IMR-90 (cell line): ENCODE measurements around the gene TRIM41. TPM values are rescaled to one million over a fixed set of nuclear protein-coding genes. Genes with fewer than 3 reads are reported as not detected.

Source experiments
- ATAC-seq: fragments of 200-7000 bp; cut with Tn5 transposase; 2 replicates; pipeline ENCODE4 v1.9.1; 2020; ENCODE audit warnings: low read depth, mild to moderate bottlenecking, moderate library complexity
- BruUV-seq: library from RNA; stranded (reverse); fragments of 400-500 nt; replicated peaks from 2 replicates; lab custom pipeline; 2021; lab: Mats Ljungman, UMichigan
- CTCF ChIA-PET: fragments of 300-600 bp; formaldehyde crosslinking; extraction: SDS; loops from one replicate; lab custom pipeline; 2021; ENCODE audit warnings: antibody characterized with exemption; lab: Yijun Ruan, JAX
- POLR2A ChIA-PET: fragments of 300-600 bp; sonication (Branson Sonifier 250); formaldehyde crosslinking; loops from one replicate; lab custom pipeline; 2022; ENCODE audit warnings: antibody characterized with exemption; ENCODE audit not compliant: unreplicated experiment; lab: Charles Lee
- DNase-seq: peaks from one replicate; pipeline ENCODE4 v3.0.0; 2013
- H2AFZ ChIP-seq: replicated peaks from 2 replicates; pipeline ENCODE3; 2013; ENCODE audit warnings: low read length, mild to moderate bottlenecking; ENCODE audit not compliant: poor library complexity
- H2AK5ac ChIP-seq: 2 replicates; pipeline ENCODE4 v1.6.1; 2013; ENCODE audit warnings: low read depth, low read length, inconsistent platforms
- H2AK9ac ChIP-seq: replicated peaks from 2 replicates; pipeline ENCODE3; 2013; ENCODE audit warnings: mild to moderate bottlenecking, low read depth, low read length, moderate library complexity; ENCODE audit not compliant: poor library complexity
- H2BK120ac ChIP-seq: 2 replicates; pipeline ENCODE4 v1.6.1; 2013; ENCODE audit warnings: low read depth, low read length, inconsistent platforms
- H2BK15ac ChIP-seq: 3 replicates; pipeline ENCODE4 v1.6.1; 2013; ENCODE audit warnings: low read depth, low read length, inconsistent platforms
- H2BK20ac ChIP-seq: 2 replicates; pipeline ENCODE4 v1.6.1; 2013; ENCODE audit warnings: low read depth, mild to moderate bottlenecking, inconsistent platforms, low read length, moderate library complexity
- H2BK5ac ChIP-seq: 2 replicates; pipeline ENCODE4 v1.6.1; 2013; ENCODE audit warnings: mild to moderate bottlenecking, low read depth, low read length, inconsistent platforms; ENCODE audit not compliant: poor library complexity, severe bottlenecking
- H3K14ac ChIP-seq: replicated peaks from 2 replicates; pipeline ENCODE4 v1.6.1; 2013; ENCODE audit warnings: low read depth, low read length, inconsistent platforms
- H3K18ac ChIP-seq: 2 replicates; pipeline ENCODE4 v1.6.1; 2013; ENCODE audit warnings: low read depth, low read length, control low read depth
- H3K23ac ChIP-seq: 2 replicates; pipeline ENCODE4 v1.6.1; 2013; ENCODE audit warnings: low read depth, low read length, inconsistent platforms
- H3K27ac ChIP-seq: 2 replicates; pipeline ENCODE4 v1.5.1; 2013; ENCODE audit warnings: mild to moderate bottlenecking, control low read depth, low read length; ENCODE audit not compliant: insufficient read depth
- H3K27me3 ChIP-seq: 2 replicates; pipeline ENCODE4 v1.6.1; 2013; ENCODE audit warnings: low read length; ENCODE audit not compliant: control insufficient read depth, insufficient read depth
- H3K36me3 ChIP-seq: 2 replicates; pipeline ENCODE4 v1.6.1; 2013; ENCODE audit warnings: low read length, mixed read lengths; ENCODE audit not compliant: control insufficient read depth, insufficient read depth
- H3K4ac ChIP-seq: 2 replicates; pipeline ENCODE4 v1.6.1; 2013; ENCODE audit warnings: low read depth, low read length, inconsistent platforms
- H3K4me1 ChIP-seq: 2 replicates; pipeline ENCODE4 v1.6.1; 2013; ENCODE audit warnings: low read length, mixed read lengths; ENCODE audit not compliant: control insufficient read depth, insufficient read depth
- H3K4me2 ChIP-seq: 2 replicates; pipeline ENCODE4 v1.6.1; 2013; ENCODE audit warnings: low read depth, mild to moderate bottlenecking, control low read depth, low read length, moderate library complexity
- H3K4me3 ChIP-seq: 2 replicates; pipeline ENCODE4 v1.5.1; 2013; ENCODE audit warnings: low read depth, mild to moderate bottlenecking, control low read depth, low read length, moderate library complexity; ENCODE audit not compliant: insufficient read depth
- H3K56ac ChIP-seq: 2 replicates; pipeline ENCODE4 v1.6.1; 2013; ENCODE audit warnings: low read length, inconsistent platforms; ENCODE audit not compliant: insufficient read depth; ENCODE audit errors: extremely low read depth
- H3K79me1 ChIP-seq, 2 experiments: 2 replicates each; pipeline ENCODE4 v1.6.1; 2013; ENCODE audit warnings: low read length in 2 of 2, inconsistent platforms in 1 of 2, low read depth in 1 of 2
- H3K9ac ChIP-seq: 2 replicates; pipeline ENCODE4 v1.6.1; 2013; ENCODE audit warnings: low read depth, low read length, control low read depth
- H3K9me1 ChIP-seq: 2 replicates; pipeline ENCODE4 v1.6.1; 2013; ENCODE audit warnings: low read length, inconsistent platforms; ENCODE audit not compliant: insufficient read depth
- H3K9me3 ChIP-seq: 2 replicates; pipeline ENCODE4 v1.6.1; 2013; ENCODE audit warnings: low read length; ENCODE audit not compliant: control insufficient read depth, insufficient read depth
- H4K20me1 ChIP-seq: 2 replicates; pipeline ENCODE4 v1.6.1; 2013; ENCODE audit warnings: low read length, inconsistent platforms; ENCODE audit not compliant: insufficient read depth
- H4K5ac ChIP-seq: 2 replicates; pipeline ENCODE4 v1.6.1; 2013; ENCODE audit warnings: mild to moderate bottlenecking, low read depth, low read length, control low read depth
- H4K8ac ChIP-seq, 2 experiments: 2 replicates each; pipeline ENCODE4 v1.6.1; 2013; ENCODE audit warnings: low read depth in 2 of 2, low read length in 2 of 2, control low read depth in 1 of 2, inconsistent platforms in 1 of 2
- H4K91ac ChIP-seq: 2 replicates; pipeline ENCODE4 v1.6.1; 2013; ENCODE audit warnings: low read depth, low read length, inconsistent platforms; ENCODE audit not compliant: insufficient read depth
- BHLHE40 ChIP-seq: fragments of 150-350 bp; IDR thresholded peaks from 2 replicates; pipeline ENCODE4 v1.6.1; 2016; ENCODE audit warnings: mild to moderate bottlenecking, low read depth, low read length
- CEBPB ChIP-seq: IDR thresholded peaks from 2 replicates; pipeline ENCODE4 v1.6.1; 2012; ENCODE audit warnings: low read depth, low read length, improper control_type of control experiment
- CHD1 ChIP-seq: IDR thresholded peaks from 2 replicates; pipeline ENCODE4 v1.6.1; 2012; ENCODE audit warnings: low read depth, low read length, improper control_type of control experiment
- CTCF ChIP-seq: conservative IDR thresholded peaks from 2 replicates; pipeline ENCODE4 v1.5.1; 2012; ENCODE audit warnings: mild to moderate bottlenecking, low read depth, low read length, improper control_type of control experiment
- FOS ChIP-seq: fragments of 150-350 bp; IDR thresholded peaks from 2 replicates; pipeline ENCODE4 v1.6.1; 2016; ENCODE audit warnings: low read depth, low read length
- MAFK ChIP-seq: IDR thresholded peaks from 2 replicates; pipeline ENCODE4 v1.6.1; 2012; ENCODE audit warnings: low read depth, low read length, improper control_type of control experiment
- MAZ ChIP-seq: IDR thresholded peaks from 2 replicates; pipeline ENCODE4 v1.6.1; 2012; ENCODE audit warnings: low read depth, mild to moderate bottlenecking, low read length, improper control_type of control experiment, moderate library complexity, borderline replicate concordance
- MXI1 ChIP-seq: IDR thresholded peaks from 2 replicates; pipeline ENCODE4 v1.6.1; 2012; ENCODE audit warnings: low read depth, mild to moderate bottlenecking, low read length, moderate library complexity, borderline replicate concordance
- NFE2L2 ChIP-seq: fragments of 150-350 bp; IDR thresholded peaks from 2 replicates; pipeline ENCODE4 v1.6.1; 2016; ENCODE audit warnings: low read depth, mild to moderate bottlenecking, low read length
- POLR2A ChIP-seq: IDR thresholded peaks from 2 replicates; pipeline ENCODE4 v1.6.1; 2012; ENCODE audit warnings: mild to moderate bottlenecking, low read depth, low read length
- RAD21 ChIP-seq: IDR thresholded peaks from 2 replicates; pipeline ENCODE4 v1.6.1; 2012; ENCODE audit warnings: low read length, improper control_type of control experiment
- RFX5 ChIP-seq: IDR thresholded peaks from 2 replicates; pipeline ENCODE4 v1.8.0; 2012; ENCODE audit warnings: low read depth, mild to moderate bottlenecking, low read length, moderate library complexity
- SMC3 ChIP-seq: fragments of 150-350 bp; IDR thresholded peaks from 2 replicates; pipeline ENCODE4 v1.6.1; 2016; ENCODE audit warnings: low read depth, mild to moderate bottlenecking, antibody characterized with exemption, low read length, moderate library complexity
- USF2 ChIP-seq: fragments of 150-350 bp; IDR thresholded peaks from 2 replicates; pipeline ENCODE4 v1.6.1; 2017; ENCODE audit warnings: mild to moderate bottlenecking, antibody characterized with exemption, low read length, low read depth
- WGBS, 2 experiments: methylation state at CpG; one replicate each; pipeline versions ENCODE4 v1.1.5 to v1.1.7; 2013; ENCODE audit warnings: missing lambda C conversion rate in 2 of 2; ENCODE audit not compliant: insufficient read length in 1 of 2; ENCODE audit errors: extremely low coverage in 2 of 2; 5-methylcytosine and 5-hydroxymethylcytosine counted together
- dilution Hi-C: fragments of 300-500 bp; cut with HindIII; formaldehyde crosslinking; loops from one replicate; pipeline ENCODE4 v1.14.3; 2018; ENCODE audit warnings: low sequenced_read_pairs; ENCODE audit not compliant: unreplicated experiment
- in situ Hi-C: fragments of 300-500 bp; cut with MboI; formaldehyde crosslinking; loops from 3 replicates; pipeline ENCODE4 v1.14.3; 2019; ENCODE audit warnings: low sequenced_read_pairs, inconsistent platforms, mixed read lengths
- intact Hi-C: fragments of 100-400 bp; cut with micrococcal nuclease; formaldehyde crosslinking; loops from 2 replicates; pipeline ENCODE4 v1.10.0; 2022
- polyA plus RNA-seq, 3 experiments: library from polyadenylated mRNA; depleted of rRNA; stranded (reverse); fragments of >200 nt; gene quantifications; 2 replicates each; pipeline ENCODE4 v1.2.3, GENCODE V29; 2012; ENCODE audit warnings: low replicate concordance in 1 of 3
- total RNA-seq: library from RNA; depleted of rRNA; stranded (reverse); fragments of >200 nt; gene quantifications from 2 replicates; pipeline ENCODE4 v1.2.3, GENCODE V29; 2012
- TF ChIP-seq, protein P1 (sequence below): fragments of 150-350 bp; IDR thresholded peaks from 2 replicates; pipeline ENCODE4 v1.6.1; 2016; ENCODE audit warnings: low read depth, mild to moderate bottlenecking, low read length, moderate library complexity, borderline replicate concordance

Gene TRIM41
- total and polyA plus RNA-seq, 2 of the 4 experiments (the other 2 are of a cell fraction) = 5.9 to 15.7 TPM

GRCh38 chr5:181198106-181198685 is 24.9 kb upstream of the TRIM41 start:
- H3K36me3 ChIP-seq = no peaks in the 10 kb centered on the region
- H2BK120ac ChIP-seq = no peak overlapping the region
- H4K5ac ChIP-seq = no peak overlapping the region
- no peak for DNase-seq
- no peaks in the 10 kb centered on the region for H3K9me3 ChIP-seq
- no peak overlapping the region for H2BK20ac ChIP-seq
- dilution Hi-C loops (no loop called here), intact Hi-C loops (no loop called here), in situ Hi-C loops (no loop called here)
- H3K4ac ChIP-seq = no peak overlapping the region
- no peak overlapping the region for H2BK5ac ChIP-seq
- no peak overlapping the region for H3K14ac ChIP-seq
- H4K8ac ChIP-seq = no peak overlapping the region
- H2AFZ ChIP-seq = no peak overlapping the region
- no peaks in the 10 kb centered on the region for H4K20me1 ChIP-seq
- H3K18ac ChIP-seq = no peak overlapping the region
- no peak overlapping the region for H3K9ac ChIP-seq
- H3K4me2 ChIP-seq = no peak overlapping the region
- H3K56ac ChIP-seq = no peak overlapping the region
- BruUV-seq = no TSS peak
- no peak overlapping the region for H3K4me3 ChIP-seq
- ChIA-PET POLR2A (interaction anchor here (0.9 kb wide), 1 partner anchor 9 kb away, joined by 3 read pairs; no protein-coding TSS in a partner anchor), CTCF (interaction anchor here (1.0 kb wide), 1 partner anchor 13 kb away, joined by 4 read pairs; no protein-coding TSS in a partner anchor)
- no peak overlapping the region for H2AK5ac ChIP-seq
- no peak overlapping the region for H2AK9ac ChIP-seq
- H3K27me3 ChIP-seq = no peaks in the 10 kb centered on the region; the same call in 1 of the 2 replicates
- H3K4me1 ChIP-seq = no peaks in the 10 kb centered on the region
- H3K79me1 ChIP-seq = no peaks in the 10 kb centered on the region
- no peak overlapping the region for H3K23ac ChIP-seq
- no peak overlapping the region for H2BK15ac ChIP-seq
- 83% methylated on average over 3 of the region's 12 CpGs; no CpG with 5 or more reads in 1 of the 2 experiments for WGBS, 2 experiments
- no peak for TF ChIP-seq RAD21
- no peak for TF ChIP-seq MXI1
- no peak for TF ChIP-seq SMC3
- TF ChIP-seq, protein P1, sequence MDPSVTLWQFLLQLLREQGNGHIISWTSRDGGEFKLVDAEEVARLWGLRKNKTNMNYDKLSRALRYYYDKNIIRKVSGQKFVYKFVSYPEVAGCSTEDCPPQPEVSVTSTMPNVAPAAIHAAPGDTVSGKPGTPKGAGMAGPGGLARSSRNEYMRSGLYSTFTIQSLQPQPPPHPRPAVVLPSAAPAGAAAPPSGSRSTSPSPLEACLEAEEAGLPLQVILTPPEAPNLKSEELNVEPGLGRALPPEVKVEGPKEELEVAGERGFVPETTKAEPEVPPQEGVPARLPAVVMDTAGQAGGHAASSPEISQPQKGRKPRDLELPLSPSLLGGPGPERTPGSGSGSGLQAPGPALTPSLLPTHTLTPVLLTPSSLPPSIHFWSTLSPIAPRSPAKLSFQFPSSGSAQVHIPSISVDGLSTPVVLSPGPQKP = no peak
- TF ChIP-seq POLR2A = no peak
- TF ChIP-seq BHLHE40 = no peak
- no peak for TF ChIP-seq FOS
- TF ChIP-seq CTCF = no peak
- TF ChIP-seq CHD1 = no peak
- no peak for TF ChIP-seq MAZ
- no peak for TF ChIP-seq MAFK
- no peak for TF ChIP-seq CEBPB
- no peak for TF ChIP-seq NFE2L2
- TF ChIP-seq RFX5 = no peak
- no peak for TF ChIP-seq USF2
- no peak overlapping the region for H3K27ac ChIP-seq
- H4K91ac ChIP-seq = no peak overlapping the region
- ATAC-seq = no peak
- no peaks in the 10 kb centered on the region for H3K9me1 ChIP-seq
